Loucy (cell line): ENCODE data around the gene CCDC171.
"Not testable (repeated sequence)": the region's sequence is repeated elsewhere in the genome, so short reads cannot be mapped to it uniquely, and the experiment has no call there.

ENCODE experiments used
- H2AFZ ChIP-seq: fragments of 200-600 bp; sonication (generic); 2 replicates; pipeline ENCODE4 v1.6.0; 2016; ENCODE audit warnings: antibody characterized with exemption, mild to moderate bottlenecking, low read length, moderate library complexity
- H3F3A ChIP-seq: fragments of 200-600 bp; 2 replicates; pipeline ENCODE4 v1.6.0; 2016; ENCODE audit warnings: antibody characterized with exemption, low read depth, mild to moderate bottlenecking
- H3K27me3 ChIP-seq: fragments of 200-600 bp; sonication (generic); 2 replicates; pipeline ENCODE4 v1.6.1; 2014; ENCODE audit warnings: low read length, mild to moderate bottlenecking; ENCODE audit not compliant: insufficient read depth, poor library complexity, severe bottlenecking
- H3K36me3 ChIP-seq: fragments of 200-600 bp; sonication (generic); 2 replicates; pipeline ENCODE4 v1.6.1; 2016; ENCODE audit warnings: low read length; ENCODE audit not compliant: insufficient read depth
- H3K4me1 ChIP-seq: fragments of 200-600 bp; sonication (generic); 2 replicates; pipeline ENCODE4 v1.5.1; 2014; ENCODE audit warnings: low read length, mild to moderate bottlenecking; ENCODE audit not compliant: insufficient read depth, poor library complexity, severe bottlenecking
- H3K4me2 ChIP-seq: fragments of 200-600 bp; sonication (generic); 2 replicates; pipeline ENCODE4 v1.6.0; 2014; ENCODE audit warnings: antibody characterized with exemption, low read length, low read depth, mild to moderate bottlenecking; ENCODE audit not compliant: poor library complexity, severe bottlenecking
- H3K4me3 ChIP-seq: fragments of 200-600 bp; sonication (generic); 2 replicates; pipeline ENCODE4 v1.5.1; 2014; ENCODE audit warnings: low read length, mild to moderate bottlenecking, mixed read lengths; ENCODE audit not compliant: poor library complexity, severe bottlenecking
- H3K79me2 ChIP-seq: fragments of 200-600 bp; sonication (generic); 2 replicates; pipeline ENCODE4 v1.6.1; 2014; ENCODE audit warnings: low read length; ENCODE audit not compliant: insufficient read depth
- H3K9ac ChIP-seq: fragments of 200-600 bp; sonication (generic); 2 replicates; pipeline ENCODE4 v1.6.0; 2014; ENCODE audit warnings: mild to moderate bottlenecking, low read depth, low read length, moderate library complexity; ENCODE audit not compliant: poor library complexity, severe bottlenecking
- H3K9me2 ChIP-seq: fragments of 200-600 bp; sonication (generic); replicated peaks from 2 replicates; pipeline ENCODE4 v1.6.1; 2016; ENCODE audit warnings: low read depth, low read length, mixed read lengths
- H3K9me3 ChIP-seq: fragments of 200-600 bp; sonication (generic); 2 replicates; pipeline ENCODE4 v1.6.1; 2014; ENCODE audit warnings: mild to moderate bottlenecking, antibody characterized with exemption, low read length, low read depth; ENCODE audit not compliant: insufficient read depth
- H4K20me1 ChIP-seq: fragments of 200-600 bp; sonication (generic); 2 replicates; pipeline ENCODE4 v1.6.0; 2014; ENCODE audit warnings: antibody characterized with exemption, low read length, mild to moderate bottlenecking; ENCODE audit not compliant: insufficient read depth, poor library complexity, severe bottlenecking
- CTCF ChIP-seq: fragments of 200-600 bp; sonication (generic); conservative IDR thresholded peaks from 2 replicates; pipeline ENCODE4 v1.5.1; 2014; ENCODE audit warnings: mild to moderate bottlenecking, antibody characterized with exemption, low read length
- EZH2phosphoT487 ChIP-seq: fragments of 200-600 bp; IDR thresholded peaks from 2 replicates; pipeline ENCODE4 v1.6.1; 2018; ENCODE audit warnings: antibody characterized with exemption, mild to moderate bottlenecking, moderate library complexity, borderline replicate concordance

Gene CCDC171

DNA sequence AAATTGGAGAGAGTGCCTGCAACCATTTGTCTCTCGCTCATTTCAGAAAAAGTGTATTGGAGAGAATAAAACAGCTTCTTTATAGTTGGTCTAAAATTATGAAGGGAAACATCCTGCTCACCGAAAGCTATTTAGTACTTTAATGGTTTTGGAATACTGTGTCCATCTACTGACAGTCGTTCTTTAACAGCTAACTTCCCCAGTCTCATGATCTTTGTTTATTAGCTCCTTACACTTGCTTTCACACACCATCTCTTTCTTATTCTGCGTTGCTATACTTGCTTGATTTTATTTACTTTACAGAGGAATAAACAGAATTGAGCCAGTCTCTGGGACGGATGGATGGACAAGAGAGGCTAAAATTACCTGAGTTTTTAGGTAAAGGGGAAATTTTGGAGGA lies 229.3 kb downstream of the CCDC171 start:
- Histone ChIP-seq H3K9ac (no peak overlapping the region), H3K36me3 (peaks cover 2% of the 10 kb centered on the region; the same call in 1 of the 2 replicates)

GRCh38 chr9:15785584-15785983 lies 232.7 kb downstream of the CCDC171 start:
- no peaks in the 10 kb centered on the region for H3K9me3 ChIP-seq
- no peak overlapping the region for H2AFZ ChIP-seq
- peaks cover 16% of the 10 kb centered on the region for H3K4me1 ChIP-seq
- no peaks in the 10 kb centered on the region for H3K27me3 ChIP-seq
- TF ChIP-seq EZH2phosphoT487 (no peak), CTCF (no peak)
- H3K79me2 ChIP-seq: no peaks in the 10 kb centered on the region
- peaks cover 2% of the 10 kb centered on the region; the same call in 1 of the 2 replicates for H3K36me3 ChIP-seq
- H3F3A ChIP-seq: no peaks in the 10 kb centered on the region
- H3K4me2 ChIP-seq: no peak overlapping the region
- H3K9me2 ChIP-seq: no peaks in the 10 kb centered on the region
- no peak overlapping the region for H3K4me3 ChIP-seq
- no peak overlapping the region for H3K9ac ChIP-seq
- no peaks in the 10 kb centered on the region for H4K20me1 ChIP-seq

More for the DNA sequence above, 229.3 kb downstream of the CCDC171 start:
- no peak overlapping the region for H3K4me2 ChIP-seq
- no peak overlapping the region for H2AFZ ChIP-seq
- 0 out of 2 replicates have a peak, but pooled peaks cover 3% of the 10 kb centered on the region for H3F3A ChIP-seq
- no peaks in the 10 kb centered on the region for H3K9me2 ChIP-seq
- no peak overlapping the region for H3K4me3 ChIP-seq
- no peaks in the 10 kb centered on the region for H3K27me3 ChIP-seq
- no peaks in the 10 kb centered on the region for H3K9me3 ChIP-seq
- TF ChIP-seq EZH2phosphoT487 (no peak), CTCF (no peak)
- H3K4me1 ChIP-seq: peaks cover 19% of the 10 kb centered on the region
- no peaks in the 10 kb centered on the region for H3K79me2 ChIP-seq
- H4K20me1 ChIP-seq: no peaks in the 10 kb centered on the region

DNA sequence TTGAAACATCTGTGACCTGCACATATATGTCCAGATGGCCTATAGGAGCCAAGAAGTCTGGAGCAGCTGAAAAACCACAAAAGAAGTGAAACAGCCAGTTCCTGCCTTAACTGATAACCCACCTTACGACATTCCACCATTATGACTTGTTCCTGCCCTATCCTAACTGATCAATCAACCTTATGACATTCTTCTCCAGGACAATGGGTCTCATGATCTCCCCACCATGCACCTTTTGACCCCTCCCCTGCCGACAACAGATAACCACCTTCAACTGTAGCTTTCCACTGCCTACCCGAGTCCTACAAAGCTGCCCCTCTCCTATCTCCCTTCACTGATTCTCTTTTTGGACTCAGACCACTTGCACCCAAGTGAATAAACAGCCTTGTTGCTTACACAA lies 233.8 kb downstream of the CCDC171 start:
- TF ChIP-seq EZH2phosphoT487 (no peak), CTCF (no peak)
- Histone ChIP-seq H3K79me2 (no peaks in the 10 kb centered on the region), H3F3A (no peaks in the 10 kb centered on the region), H3K27me3 (no peaks in the 10 kb centered on the region), H3K9me3 (no peaks in the 10 kb centered on the region), H3K9ac (no peak overlapping the region), H3K36me3 (peaks cover 2% of the 10 kb centered on the region; the same call in 1 of the 2 replicates), H3K4me3 (no peak overlapping the region), H3K9me2 (no peaks in the 10 kb centered on the region), H2AFZ (no peak overlapping the region; the same call in 1 of the 2 replicates), H3K4me2 (peak overlapping the region; percentile 45), H3K4me1 (peaks cover 16% of the 10 kb centered on the region), H4K20me1 (no peaks in the 10 kb centered on the region)

- H2AFZ ChIP-seq, H3K9ac ChIP-seq, H3K4me3 ChIP-seq, H3K27me3 ChIP-seq, H3K4me1 ChIP-seq, H3F3A ChIP-seq, H3K4me2 ChIP-seq, H3K9me2 ChIP-seq, H3K79me2 ChIP-seq, H3K9me3 ChIP-seq, H4K20me1 ChIP-seq, H3K36me3 ChIP-seq: not testable (repeated sequence)
These were observed 257.5 kb downstream of the CCDC171 start for GRCh38 chr9:15810219-15810899.
